GM10266 (cell line): ENCODE results near the gene CAPN11.

Experiments used
- DNase-seq: peaks from one replicate; pipeline ENCODE4 v3.0.0; 2012; ENCODE audit errors: extremely low spot score
- TF ChIP-seq, protein P1 (sequence below): IDR thresholded peaks from 2 replicates; pipeline ENCODE4 v1.5.1; 2012; ENCODE audit warnings: mild to moderate bottlenecking, low read depth; ENCODE audit not compliant: control insufficient read depth, insufficient read depth; ENCODE audit errors: missing control alignments

The CAPN11 gene

DNA sequence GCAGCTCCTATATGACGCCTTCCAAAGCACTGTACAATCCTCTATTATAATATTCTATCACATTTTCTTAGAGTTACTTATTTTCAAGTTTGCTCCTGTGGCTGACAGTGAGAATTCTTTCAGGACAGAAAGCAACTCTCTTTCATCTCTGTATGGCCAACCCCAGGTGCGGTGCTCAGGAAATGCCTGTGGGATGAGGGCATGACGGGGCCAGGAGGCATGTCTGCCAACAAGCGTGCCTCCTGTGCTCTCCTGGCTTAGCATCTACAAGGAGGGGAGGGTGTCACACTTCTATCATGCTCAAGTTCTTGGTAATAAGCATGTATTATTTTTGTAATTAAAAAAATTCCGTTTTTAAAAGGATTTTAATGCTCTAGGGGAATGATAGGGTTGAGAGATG lies 42.8 kb upstream of the CAPN11 start:
- TF ChIP-seq, protein P1, sequence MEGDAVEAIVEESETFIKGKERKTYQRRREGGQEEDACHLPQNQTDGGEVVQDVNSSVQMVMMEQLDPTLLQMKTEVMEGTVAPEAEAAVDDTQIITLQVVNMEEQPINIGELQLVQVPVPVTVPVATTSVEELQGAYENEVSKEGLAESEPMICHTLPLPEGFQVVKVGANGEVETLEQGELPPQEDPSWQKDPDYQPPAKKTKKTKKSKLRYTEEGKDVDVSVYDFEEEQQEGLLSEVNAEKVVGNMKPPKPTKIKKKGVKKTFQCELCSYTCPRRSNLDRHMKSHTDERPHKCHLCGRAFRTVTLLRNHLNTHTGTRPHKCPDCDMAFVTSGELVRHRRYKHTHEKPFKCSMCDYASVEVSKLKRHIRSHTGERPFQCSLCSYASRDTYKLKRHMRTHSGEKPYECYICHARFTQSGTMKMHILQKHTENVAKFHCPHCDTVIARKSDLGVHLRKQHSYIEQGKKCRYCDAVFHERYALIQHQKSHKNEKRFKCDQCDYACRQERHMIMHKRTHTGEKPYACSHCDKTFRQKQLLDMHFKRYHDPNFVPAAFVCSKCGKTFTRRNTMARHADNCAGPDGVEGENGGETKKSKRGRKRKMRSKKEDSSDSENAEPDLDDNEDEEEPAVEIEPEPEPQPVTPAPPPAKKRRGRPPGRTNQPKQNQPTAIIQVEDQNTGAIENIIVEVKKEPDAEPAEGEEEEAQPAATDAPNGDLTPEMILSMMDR = no peak
- no peak for DNase-seq

DNA sequence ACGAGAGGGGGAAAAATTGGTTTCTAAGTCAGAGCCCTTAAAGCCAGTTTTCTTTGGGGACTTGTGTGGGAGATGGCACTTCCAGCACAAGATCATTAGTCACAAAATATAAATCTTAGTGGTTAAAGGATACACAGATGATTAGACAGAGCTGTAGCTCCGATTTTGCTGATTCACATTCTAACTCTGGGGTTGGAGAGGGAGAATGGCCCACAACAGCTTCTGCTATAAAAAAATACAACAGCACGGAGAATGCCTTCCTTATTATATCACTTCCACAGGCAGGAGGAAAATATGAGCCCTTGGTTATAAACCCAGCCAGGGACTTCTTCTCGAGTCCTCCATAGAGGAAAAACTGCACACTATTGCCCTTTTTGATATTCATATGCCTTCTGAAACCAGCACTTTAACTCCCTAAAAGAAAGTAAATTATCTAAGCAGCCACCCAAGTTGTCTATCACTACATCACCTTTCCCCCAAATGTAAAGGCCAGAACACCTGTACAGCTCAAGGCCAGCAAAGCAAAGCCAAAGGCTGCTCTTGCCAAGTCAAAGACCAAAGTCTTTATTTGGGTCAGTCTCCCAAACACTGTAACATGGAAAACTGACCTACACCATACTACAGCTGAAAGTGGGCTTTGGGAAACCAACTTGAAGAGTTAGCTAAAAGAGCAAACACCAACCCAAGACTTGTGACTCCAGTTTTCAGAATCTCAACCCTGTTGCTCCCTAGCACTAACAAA lies 41.8 kb upstream of the CAPN11 start:
- DNase-seq = no peak
- TF ChIP-seq, protein P1 = no peak

DNA sequence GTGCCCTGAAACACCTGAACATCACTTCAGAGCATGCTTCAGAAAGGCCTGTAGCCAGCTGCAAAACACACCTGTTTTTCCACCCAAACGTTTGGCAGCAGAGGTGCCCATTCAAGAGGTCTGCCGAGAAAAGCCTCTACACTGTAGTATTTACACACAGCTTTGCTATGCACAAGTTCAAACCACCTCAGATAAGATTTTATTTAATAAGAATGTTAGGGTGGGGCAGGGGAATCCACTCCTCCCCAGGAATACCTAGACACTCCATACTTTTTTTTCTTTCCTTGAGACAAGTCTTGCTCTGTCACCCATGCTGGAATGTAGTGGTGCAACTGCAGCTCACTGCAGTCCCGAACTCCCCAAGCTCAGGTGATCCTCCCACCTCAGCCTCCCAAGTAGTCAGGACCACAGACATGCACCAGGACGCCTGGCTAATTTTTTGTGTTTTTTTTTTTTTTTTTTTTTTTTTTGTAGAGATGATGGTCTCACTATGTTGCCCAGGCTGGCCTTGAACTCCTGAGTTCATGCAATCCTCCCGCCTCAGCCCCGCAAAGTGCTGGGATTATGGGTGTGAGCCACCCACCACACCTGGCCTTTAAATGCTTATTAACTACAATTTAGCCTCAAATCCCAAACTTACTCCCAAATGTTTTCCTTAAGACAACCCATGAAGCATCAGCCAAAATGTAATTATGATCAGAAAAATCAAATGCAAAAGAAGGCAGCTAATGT lies 41.1 kb upstream of the CAPN11 start:
- no peak for DNase-seq
- TF ChIP-seq, protein P1 = no peak

DNA sequence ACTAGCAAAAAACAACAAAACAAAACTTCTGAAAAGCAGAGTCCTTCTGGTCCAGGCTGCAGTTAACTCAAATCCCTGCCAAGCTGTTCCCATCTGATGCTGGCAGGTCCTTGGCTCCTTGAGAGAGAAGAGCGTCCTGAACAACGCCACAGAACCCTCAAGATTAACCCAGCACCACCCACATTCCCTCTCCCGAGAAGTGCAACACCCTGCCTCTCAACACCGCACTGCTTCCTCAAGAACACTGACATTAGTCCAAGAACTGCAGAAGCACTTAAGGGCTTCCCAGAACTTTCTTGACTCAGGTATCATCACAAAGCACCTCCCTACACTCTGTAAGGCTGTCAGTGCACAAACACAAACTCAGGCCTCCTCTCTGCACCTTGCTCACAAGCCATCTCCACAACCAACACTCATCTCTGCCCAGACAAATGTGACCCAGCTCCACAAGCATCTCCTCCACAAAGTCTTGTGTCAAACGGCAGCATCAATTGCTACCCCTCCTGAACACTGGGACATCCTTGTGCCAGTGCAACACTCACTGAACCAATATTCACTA lies 38.8 kb upstream of the CAPN11 start:
- TF ChIP-seq, protein P1 = no peak
- DNase-seq = no peak

DNA sequence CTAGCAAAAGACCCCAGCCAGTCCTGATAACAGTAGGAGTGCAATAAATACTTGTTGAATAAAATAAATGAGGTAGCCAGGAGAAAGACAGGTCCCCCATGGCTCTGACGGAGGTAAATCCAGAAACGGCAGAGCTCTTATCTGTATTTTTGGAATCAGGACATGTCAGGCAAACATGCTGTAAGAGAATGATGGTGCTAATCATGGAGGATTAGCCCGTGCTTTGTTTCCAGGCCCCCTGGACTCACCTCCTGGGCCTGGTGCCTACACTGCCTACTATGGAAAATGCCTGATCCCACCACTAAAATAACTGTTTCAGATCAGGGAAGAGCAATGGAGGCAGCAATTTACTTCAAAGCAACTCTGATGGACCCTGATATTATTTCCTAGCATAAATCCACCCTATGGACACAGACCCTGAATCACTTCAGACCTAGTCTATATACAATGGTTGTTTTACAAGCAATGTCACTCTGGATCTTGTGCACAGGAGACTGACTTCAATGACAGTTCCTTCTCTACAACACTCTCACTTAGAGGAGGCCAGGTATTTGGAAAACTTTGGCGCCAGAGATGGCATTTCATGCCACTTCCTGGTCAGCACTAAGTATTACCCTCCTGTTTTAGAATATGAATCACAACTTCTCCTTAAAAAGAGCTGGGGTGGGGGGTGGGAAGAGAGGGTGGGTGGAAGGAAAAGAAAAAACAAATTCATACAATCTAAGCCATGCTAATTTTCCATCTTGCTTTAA lies 37.8 kb upstream of the CAPN11 start:
- no peak for DNase-seq
- TF ChIP-seq, protein P1 = no peak

DNA sequence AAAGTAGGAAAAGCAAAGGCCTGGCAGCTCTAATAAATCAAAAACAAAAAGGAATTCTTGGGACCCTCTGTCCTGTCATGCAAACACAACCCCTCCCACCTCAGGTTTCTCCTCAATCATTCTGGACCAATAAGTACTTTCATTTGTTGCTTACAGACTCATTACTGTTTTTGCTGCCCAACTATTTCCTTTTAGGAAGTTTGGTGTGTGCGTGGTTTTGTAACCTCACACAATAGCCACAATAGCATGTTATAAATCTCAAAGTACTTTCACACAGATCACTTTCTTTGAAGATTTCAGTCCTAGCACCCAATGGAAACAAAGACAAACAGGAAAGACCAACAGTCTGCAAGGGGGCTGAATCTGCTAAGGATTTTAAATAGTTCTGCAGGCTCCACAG lies 35.8 kb upstream of the CAPN11 start:
- DNase-seq = no peak
- TF ChIP-seq, protein P1 = no peak

DNA sequence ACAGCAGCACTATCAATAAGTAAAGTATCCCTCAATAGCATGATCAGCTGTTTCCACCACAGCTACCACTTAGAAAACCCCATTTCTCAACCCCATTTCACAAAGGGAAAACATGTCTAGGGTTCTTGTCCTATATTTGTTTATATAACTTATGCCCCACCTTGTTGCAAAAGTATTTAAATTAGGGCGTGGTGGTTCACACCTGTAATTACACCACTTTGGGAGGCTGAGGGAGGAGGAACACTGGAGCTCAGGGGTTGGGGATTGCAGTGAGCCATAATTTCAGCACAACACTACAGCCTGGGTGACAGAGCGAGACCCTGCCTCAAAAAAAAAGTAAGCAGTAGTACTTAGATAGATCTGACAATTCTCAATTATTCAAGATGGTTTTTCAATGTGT lies 35.1 kb upstream of the CAPN11 start:
- TF ChIP-seq, protein P1 = no peak
- DNase-seq = no peak
